Smooth muscle cell of the brain vasculature (primary cell): ENCODE results near the gene JMJD6.
A peak's percentile ranks its signal among the peaks of the same experiment; 100 is the strongest.

Experiments
- DNase-seq: peaks from one replicate; pipeline ENCODE4 v3.0.0-alpha.2; 2012; ENCODE audit warnings: low read depth, low spot score

JMJD6 gene

GRCh38 chr17:76679239-76679638, 47.2 kb downstream of the JMJD6 start:
- DNase-seq = no peak

DNA sequence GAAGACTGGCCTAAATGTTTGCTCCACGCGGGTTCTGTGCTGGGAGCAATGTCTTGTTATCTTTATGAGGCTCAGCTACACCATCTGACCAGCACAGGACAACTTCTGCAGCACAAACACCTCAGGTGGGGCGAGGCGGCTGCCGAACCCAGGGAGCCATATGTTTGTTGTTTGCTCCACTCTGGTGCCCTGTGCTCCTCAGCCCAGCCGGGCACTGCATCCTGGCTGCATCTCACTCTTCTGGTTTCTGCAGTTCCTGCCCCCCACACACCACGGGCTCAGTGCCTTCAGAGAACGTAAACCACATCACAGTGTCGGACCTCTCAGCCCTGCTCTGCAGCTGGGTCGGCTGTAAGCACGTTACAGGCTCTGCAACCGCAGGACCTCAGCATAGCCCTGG, 48.1 kb downstream of the JMJD6 start:
- DNase-seq = no peak

DNA sequence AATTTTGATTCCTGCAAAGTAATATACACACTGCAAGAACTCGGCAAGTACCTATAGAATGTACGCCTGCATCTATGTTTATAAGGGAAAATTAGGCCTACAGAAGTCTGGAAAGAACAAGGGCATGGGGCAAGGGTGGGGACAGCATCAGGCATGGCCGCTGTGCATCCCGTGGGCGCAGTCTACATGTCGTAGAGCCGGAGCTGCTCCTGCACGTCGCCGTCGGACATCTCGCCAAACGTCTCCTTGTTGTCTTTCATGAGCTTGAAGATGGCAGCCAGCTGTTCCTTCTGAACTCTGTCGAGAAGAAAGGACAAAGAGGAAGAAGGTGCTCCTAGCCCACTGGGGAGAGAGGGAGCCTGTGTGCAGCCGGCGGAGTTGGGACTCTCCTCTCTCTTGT, 49.0 kb downstream of the JMJD6 start:
- DNase-seq = no peak

GRCh38 chr17:76676629-76677028, 49.8 kb downstream of the JMJD6 start:
- no peak for DNase-seq

- no peak for DNase-seq
Measured at GRCh38 chr17:76675648-76676047, 50.8 kb downstream of the JMJD6 start.

- no peak for DNase-seq
Measured at GRCh38 chr17:76674600-76674999, 51.8 kb downstream of the JMJD6 start.

GRCh38 chr17:76673729-76674128, 52.7 kb downstream of the JMJD6 start:
- no peak for DNase-seq

DNA sequence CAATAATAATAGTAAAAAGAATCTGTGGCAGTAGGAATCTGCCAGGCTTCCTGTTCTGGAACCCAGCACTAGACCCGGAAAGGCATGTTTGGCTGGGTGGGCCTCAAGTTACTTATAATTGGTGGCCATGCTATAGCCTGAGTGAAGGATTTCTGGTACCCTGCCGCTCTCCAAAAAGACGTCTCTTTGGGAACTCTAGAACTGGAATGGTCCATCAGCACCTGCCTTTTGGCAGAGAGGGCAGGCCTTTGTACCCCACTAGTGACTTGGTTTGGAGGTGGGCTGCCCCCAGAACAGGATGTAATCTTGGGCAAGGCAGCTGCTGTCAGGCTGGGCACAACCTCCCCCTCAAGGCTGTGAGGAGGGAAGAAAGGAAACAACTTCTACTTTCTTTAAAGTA, 53.5 kb downstream of the JMJD6 start:
- DNase-seq = no peak

DNA sequence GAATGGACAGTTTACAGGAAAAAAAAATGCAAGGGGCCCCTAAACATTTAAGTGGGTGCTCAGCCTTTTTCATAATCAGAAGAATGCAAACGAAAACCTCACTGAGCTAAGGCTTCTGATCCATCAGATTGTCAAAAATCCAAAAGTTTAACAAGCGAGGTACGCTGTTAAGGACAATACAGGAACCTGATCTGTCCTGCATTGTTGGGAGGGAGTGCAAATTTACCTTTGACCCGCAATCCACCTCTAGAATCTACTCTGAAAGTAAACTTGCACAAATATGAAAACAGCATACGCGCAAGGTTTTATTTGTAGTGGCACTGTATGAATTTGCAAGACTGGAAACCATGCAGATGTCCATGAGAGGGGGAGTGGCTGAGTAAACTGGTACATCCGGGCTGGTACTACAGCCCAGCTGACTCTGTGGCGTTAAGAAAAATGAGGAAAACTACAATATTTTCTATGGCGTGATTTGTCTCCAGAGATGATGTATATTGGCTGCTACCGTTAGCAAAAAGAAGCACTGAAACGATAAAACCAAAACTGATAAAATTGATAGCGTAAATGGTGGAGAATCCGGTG, 54.0 kb downstream of the JMJD6 start:
- DNase-seq = no peak

GRCh38 chr17:76671912-76672262, 54.5 kb downstream of the JMJD6 start:
- DNase-seq = no peak

- DNase-seq = peak; percentile 100
Measured at GRCh38 chr17:76671123-76671911, 55.1 kb downstream of the JMJD6 start.

DNA sequence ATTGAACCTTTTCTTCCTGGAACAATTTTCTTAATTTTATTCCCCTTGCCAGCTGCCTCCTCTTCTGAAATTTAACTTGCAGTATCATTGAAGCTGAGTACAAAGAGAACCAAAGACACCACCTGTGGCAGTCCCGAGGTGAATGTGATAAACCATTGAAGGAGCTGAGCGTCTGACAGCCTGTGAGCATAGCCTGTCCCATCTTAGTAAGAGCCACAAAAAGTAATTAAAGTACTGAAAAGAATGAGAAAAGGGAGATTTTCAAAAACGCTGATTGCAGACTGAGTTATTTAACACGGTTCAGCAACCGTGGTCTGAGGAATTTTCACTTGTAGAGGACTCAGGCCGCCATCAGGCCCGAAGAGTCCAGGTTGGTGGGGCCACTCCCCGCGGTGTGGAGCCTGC, 55.7 kb downstream of the JMJD6 start:
- no peak for DNase-seq

DNA sequence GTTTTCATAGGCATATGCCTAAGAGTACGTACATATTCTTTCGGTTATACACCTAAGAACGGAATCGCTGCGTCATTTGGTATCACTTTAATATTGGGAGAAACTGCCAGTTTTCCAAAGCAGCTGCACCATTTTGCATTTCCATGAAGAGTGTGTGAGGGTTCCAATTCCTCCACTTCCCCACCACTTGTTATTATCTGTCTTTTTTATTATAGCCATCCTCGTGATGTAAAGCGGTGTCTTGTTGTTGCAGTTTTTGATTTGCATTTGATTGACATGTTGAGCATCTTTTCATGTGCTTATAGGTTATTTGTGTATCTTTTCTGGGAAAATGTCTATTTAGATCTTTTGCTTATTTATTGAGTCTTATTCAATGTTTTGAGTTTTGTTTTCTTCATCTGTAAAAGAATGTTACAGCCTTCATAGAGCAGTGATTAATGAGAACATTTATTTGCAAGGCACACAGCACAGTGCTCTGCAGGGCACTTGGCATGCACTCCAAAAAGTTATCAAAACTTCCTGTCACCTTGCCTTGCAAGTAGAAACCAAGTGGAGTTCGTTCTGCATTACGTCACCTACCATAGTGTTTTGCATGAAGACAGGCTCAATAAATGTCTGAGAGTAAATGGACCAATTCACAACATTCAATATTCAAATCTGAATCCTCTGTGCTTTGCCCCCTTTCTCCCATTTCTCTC, 56.2 kb downstream of the JMJD6 start:
- no peak for DNase-seq
